Measurements from ENCODE around the gene OR8K5. TPM values are rescaled to one million over a fixed set of nuclear protein-coding genes. Genes with fewer than 3 reads are reported as not detected.

Gene OR8K5, protein sequence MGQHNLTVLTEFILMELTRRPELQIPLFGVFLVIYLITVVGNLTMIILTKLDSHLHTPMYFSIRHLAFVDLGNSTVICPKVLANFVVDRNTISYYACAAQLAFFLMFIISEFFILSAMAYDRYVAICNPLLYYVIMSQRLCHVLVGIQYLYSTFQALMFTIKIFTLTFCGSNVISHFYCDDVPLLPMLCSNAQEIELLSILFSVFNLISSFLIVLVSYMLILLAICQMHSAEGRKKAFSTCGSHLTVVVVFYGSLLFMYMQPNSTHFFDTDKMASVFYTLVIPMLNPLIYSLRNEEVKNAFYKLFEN
- total RNA-seq (ENCODE audit: low replicate concordance), result not detected in 2 replicates
- long read RNA-seq, result 0 reads

DNA sequence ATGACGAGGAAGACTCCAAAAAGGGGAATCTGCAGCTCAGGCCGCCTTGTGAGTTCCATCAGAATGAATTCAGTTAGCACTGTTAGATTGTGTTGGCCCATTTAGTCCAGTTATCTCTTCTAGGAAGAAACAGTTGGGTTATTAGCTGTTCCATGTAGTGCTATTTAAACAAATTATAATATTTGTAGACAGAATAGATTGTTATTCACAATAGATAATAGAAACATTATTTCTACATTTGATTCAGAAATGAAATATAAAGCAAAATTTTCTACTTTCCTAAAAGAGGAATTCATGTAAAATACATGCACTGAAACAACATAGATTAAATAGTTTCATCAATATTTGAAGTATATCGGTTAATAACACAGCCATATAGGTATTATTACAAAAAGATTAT is at the start of gene OR8K5:
Gene OR8K5, minus strand, starts transcription at position 101 of the 400 bp plus-strand sequence. Its CDS starts 0 bp downstream, at position 101.
- no peaks in the 10 kb centered on the region for H3K4me1 Mint-ChIP-seq (ENCODE audit: unreplicated experiment)
- no peak within 1 kb of the TSS for H3K27ac Mint-ChIP-seq
- no peaks in the 10 kb centered on the region for H3K36me3 Mint-ChIP-seq
- H3K4me3 Mint-ChIP-seq, result no peak within 1 kb of the TSS
- H3K27me3 Mint-ChIP-seq, result no peaks in the 10 kb centered on the region
- TF ChIP-seq, protein P1, sequence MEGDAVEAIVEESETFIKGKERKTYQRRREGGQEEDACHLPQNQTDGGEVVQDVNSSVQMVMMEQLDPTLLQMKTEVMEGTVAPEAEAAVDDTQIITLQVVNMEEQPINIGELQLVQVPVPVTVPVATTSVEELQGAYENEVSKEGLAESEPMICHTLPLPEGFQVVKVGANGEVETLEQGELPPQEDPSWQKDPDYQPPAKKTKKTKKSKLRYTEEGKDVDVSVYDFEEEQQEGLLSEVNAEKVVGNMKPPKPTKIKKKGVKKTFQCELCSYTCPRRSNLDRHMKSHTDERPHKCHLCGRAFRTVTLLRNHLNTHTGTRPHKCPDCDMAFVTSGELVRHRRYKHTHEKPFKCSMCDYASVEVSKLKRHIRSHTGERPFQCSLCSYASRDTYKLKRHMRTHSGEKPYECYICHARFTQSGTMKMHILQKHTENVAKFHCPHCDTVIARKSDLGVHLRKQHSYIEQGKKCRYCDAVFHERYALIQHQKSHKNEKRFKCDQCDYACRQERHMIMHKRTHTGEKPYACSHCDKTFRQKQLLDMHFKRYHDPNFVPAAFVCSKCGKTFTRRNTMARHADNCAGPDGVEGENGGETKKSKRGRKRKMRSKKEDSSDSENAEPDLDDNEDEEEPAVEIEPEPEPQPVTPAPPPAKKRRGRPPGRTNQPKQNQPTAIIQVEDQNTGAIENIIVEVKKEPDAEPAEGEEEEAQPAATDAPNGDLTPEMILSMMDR (conservative IDR thresholded peaks at IDR 0.05), result no peak
- H3K9me3 Mint-ChIP-seq, result peaks cover 6% of the 10 kb centered on the region
- no peak for DNase-seq (ENCODE audit: extremely low spot score, unreplicated experiment)

DNA sequence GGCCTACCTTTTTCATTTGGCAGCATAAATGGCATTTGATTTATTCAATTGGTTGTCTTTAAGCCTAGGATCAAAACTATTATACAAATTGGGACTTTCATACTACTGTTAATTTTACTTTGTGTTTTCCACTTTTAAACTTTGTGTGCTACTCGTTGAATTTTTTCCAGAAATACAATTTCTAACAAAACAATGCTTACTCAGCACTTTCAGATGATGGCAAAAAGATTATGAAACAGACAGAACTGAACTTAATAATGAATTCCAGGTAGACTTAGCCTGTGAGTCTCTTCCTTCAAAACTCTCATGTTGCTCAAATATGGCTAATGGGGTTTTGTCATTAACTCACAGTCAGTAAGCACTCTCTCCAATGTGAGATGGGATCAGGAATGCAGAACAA is 47.7 kb upstream of the OR8K5 start:
- TF ChIP-seq, protein P1 (conservative IDR thresholded peaks at IDR 0.05), result no peak
- no peak for DNase-seq (ENCODE audit: extremely low spot score, unreplicated experiment)
- H3K36me3 Mint-ChIP-seq, result no peaks in the 10 kb centered on the region
- no peaks in the 10 kb centered on the region for H3K9me3 Mint-ChIP-seq
- H3K27ac Mint-ChIP-seq, result no peak overlapping the region
- no peaks in the 10 kb centered on the region for H3K27me3 Mint-ChIP-seq
- H3K4me1 Mint-ChIP-seq (ENCODE audit: unreplicated experiment), result no peaks in the 10 kb centered on the region
- no peak overlapping the region for H3K4me3 Mint-ChIP-seq

DNA sequence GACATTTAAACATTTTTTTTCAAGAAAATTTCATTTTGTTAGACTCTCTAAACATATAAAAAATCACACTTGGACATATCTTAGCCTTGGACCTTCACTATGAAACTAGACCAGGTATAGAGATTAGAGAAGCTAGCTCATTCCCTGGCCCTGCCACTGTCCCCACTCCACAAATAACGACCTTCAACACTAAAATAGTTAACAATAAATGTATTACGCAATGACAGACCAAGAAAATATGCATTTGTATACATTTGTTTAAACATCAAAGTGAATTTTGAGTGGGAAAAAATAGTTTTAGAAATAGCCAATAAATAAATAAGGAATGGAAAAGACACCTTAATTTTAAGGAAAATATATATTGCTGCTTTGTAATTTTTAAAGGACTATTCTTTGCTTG is 37.2 kb upstream of the OR8K5 start:
- no peak for DNase-seq (ENCODE audit: extremely low spot score, unreplicated experiment)
- TF ChIP-seq, protein P1 (conservative IDR thresholded peaks at IDR 0.05), result no peak
- H3K36me3 Mint-ChIP-seq, result no peaks in the 10 kb centered on the region
- no peaks in the 10 kb centered on the region for H3K9me3 Mint-ChIP-seq
- H3K4me1 Mint-ChIP-seq (ENCODE audit: unreplicated experiment), result no peaks in the 10 kb centered on the region
- H3K4me3 Mint-ChIP-seq, result no peak overlapping the region
- no peak overlapping the region for H3K27ac Mint-ChIP-seq
- no peaks in the 10 kb centered on the region for H3K27me3 Mint-ChIP-seq

DNA sequence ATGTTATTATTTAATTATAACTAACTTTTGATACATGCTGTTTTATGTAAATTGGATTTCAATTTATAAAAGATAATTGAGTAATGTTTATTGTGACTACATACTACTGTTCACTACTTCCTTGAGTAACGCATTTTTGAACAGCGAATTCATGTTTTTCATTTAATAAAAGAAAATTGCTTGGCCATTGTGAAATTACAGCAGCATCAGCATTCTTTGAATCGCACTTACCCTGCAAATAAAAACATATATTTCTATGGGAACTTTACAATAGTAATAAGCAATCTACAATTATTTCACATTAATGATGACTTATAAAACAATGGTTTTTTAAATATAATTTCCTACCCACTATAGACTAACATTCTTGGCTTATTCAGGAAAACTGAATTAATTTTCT is 36.6 kb upstream of the OR8K5 start:
- Mint-ChIP-seq H3K27ac (no peak overlapping the region), H3K27me3 (no peaks in the 10 kb centered on the region), H3K36me3 (no peaks in the 10 kb centered on the region), H3K4me3 (no peak overlapping the region), H3K4me1 (ENCODE audit: unreplicated experiment) (no peaks in the 10 kb centered on the region), H3K9me3 (no peaks in the 10 kb centered on the region)
- DNase-seq (ENCODE audit: extremely low spot score, unreplicated experiment), result no peak
- TF ChIP-seq, protein P1 (conservative IDR thresholded peaks at IDR 0.05), result no peak

DNA sequence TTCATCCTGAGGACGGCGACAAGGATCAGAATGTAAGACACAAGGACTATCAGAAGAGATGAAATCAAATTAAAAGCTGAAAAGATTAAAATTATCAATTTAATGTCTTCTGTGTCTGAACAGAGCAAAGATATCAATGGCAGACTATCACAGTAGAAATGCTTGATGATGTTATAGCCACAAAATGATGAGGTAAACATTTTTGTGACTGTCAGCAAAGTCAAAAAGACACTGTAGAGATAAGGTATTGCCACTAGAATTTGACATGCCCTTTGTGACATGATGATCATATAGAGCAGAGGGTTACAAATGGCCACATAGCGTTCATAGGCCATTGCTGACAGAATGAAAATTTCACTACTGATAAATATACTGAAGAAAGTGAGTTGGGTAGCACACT is 28.5 kb upstream of the OR8K5 start:
- H3K27ac Mint-ChIP-seq, result no peak overlapping the region
- no peak overlapping the region for H3K4me3 Mint-ChIP-seq
- H3K36me3 Mint-ChIP-seq, result no peaks in the 10 kb centered on the region
- no peaks in the 10 kb centered on the region for H3K4me1 Mint-ChIP-seq (ENCODE audit: unreplicated experiment)
- TF ChIP-seq, protein P1 (conservative IDR thresholded peaks at IDR 0.05), result no peak
- H3K9me3 Mint-ChIP-seq, result no peaks in the 10 kb centered on the region
- no peaks in the 10 kb centered on the region for H3K27me3 Mint-ChIP-seq
- no peak for DNase-seq (ENCODE audit: extremely low spot score, unreplicated experiment)
